HG02571 (cell line): ENCODE results near the gene MAML3.

Experiments
- ATAC-seq: cut with Tn5 transposase; IDR thresholded peaks from one replicate; pipeline ENCODE4 v1.9.1; 2021; ENCODE audit warnings: mild to moderate bottlenecking, moderate library complexity; ENCODE audit not compliant: unreplicated experiment

MAML3 gene

DNA sequence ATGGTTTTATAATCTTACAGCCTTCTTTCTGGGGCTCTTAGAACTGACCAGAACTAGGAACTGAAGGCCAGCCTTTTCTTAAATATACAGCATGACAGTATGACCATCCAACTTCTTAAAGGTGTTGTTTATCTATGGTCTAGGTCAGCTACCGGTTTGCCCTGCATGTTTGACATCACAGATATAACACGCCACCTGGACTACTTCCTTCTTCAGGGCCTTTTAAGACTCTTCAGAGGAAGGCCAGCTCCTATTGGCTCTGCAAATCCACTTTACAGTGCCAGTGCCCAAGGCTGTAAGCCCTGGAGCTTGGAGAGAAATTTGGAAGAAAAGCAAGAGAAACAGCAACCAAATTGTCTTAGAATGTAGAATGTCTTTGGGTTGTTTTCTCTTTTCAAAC, 302.9 kb downstream of the MAML3 start:
- no peak for ATAC-seq

DNA sequence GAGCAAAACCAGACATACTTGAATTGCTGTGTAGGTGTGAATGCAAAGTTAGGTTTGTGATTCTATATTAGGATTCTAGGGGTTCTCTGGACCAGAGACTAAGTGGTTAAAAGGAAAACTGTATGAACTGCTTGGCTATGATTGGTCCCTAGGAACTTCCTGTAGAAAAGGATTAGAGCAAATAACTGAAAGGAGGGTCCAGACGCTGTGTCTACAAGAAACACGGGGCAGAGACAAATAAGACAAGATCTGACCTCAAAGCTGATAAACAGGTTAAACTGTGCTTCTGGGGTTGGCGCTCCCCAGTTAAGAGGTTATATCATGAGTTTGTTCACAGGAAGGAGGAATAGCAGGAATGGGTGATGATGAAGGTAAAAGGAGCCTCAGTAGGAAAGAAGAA, 304.8 kb downstream of the MAML3 start:
- ATAC-seq, result no peak

DNA sequence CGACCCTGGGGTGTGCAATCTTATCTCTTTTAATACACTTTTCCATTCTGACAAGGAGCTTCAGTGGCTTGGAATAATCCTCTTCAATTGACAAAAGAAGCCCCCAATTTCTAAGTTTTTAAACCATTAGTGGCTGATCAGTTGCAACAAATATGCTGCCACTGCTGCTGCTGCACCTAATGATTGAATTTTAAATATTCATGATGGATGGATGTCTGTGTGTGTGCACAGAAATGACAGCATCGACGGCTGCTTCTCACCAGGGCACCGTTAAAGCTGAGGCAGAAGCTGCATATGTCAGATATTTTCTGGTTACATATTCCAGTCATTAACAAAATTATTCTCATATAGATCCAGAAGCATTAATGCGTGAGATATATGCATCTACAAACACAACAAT, 306.0 kb downstream of the MAML3 start:
- ATAC-seq, result no peak

DNA sequence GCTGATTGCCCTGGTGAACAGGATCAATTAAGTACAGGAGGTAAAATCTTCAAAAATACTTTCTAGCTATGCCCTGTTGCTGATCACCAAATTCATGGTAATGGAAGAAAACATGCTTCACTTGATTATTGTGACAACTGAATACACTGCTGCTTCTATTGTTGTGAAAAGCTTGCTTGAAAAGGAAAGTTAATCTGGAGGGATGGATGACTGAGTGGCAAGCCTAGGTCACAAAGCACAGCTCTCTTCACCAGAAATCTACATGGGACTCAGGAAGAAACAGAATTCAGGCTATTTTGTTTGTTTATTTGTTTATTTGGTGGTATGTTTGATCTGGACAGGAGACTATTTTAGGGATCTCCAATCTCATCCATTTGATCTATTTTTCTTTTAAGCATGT, 306.4 kb downstream of the MAML3 start:
- ATAC-seq, result no peak

DNA sequence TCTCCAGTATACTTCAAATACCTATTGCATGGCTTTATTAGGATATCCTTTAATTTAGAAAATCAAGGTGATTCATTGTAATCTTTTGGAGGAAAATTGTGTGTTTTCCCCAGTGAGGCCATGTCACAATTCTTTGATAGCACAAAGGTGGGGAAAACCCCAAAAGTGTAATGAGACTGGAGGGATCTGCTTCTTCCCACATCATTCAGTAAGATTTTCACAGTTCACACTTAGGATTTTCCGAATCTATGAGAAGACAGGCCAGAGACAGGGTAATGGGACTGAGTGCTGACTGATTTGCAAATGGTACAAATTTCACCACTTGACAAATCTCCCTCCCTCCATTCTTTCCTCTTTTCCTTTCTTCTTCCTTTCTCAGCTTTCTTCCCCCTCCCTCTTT, 307.2 kb downstream of the MAML3 start:
- no peak for ATAC-seq

DNA sequence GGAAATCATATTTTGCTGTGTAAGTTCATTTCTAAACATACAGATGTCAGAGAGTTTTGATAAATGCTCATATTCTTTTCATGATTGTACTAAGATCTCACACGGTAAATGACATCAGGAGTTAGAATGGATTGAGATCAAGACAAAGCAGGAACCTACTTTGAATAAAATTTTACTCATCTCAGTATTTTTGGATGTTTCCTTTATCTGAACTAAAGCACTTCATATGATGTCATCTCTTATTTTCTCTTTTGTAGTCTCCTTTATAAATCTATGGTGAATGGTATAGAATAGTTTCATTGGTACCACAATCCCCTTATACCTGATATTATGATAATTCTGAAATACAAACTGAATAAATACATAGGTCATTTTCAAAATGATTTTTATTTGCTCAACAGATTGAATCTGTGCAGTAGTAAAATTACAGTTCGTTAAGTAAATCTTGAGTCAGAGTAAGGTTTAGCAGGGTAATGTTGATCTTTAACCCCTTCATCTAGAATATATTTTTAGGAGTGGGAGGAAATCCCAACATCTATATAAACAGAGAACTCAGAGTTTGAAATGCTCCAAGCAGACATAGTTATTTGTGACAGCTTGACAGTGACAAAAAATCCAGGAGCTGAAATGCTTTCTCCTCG, 308.4 kb downstream of the MAML3 start:
- ATAC-seq, result no peak

DNA sequence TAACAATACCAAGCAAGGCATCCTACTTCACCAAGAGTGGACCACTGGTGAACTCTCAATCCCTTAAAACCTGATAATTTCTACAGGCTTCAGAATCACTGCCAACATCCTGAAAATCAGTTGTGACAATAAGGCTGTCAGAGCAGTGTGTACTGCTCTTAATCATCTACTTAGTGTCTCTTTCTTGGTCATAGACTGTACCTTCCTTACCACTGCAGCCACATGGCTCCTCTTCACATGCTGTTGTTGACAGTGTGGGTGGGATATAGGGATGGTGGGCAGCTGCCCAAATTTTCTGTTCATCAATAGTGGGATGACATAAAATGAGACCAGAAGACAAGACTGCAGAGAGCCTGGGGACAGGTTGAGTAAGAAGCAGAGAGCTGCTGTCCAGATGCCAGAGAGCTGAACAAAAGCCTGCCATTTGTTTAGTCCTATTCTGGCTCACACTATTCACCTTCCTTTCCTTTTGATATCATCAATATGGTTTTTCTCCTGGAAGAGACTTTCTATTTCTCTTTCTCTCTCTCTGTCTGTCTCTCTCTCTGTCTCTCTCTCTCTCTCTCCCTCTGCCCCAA, 309.4 kb downstream of the MAML3 start:
- ATAC-seq, result no peak

DNA sequence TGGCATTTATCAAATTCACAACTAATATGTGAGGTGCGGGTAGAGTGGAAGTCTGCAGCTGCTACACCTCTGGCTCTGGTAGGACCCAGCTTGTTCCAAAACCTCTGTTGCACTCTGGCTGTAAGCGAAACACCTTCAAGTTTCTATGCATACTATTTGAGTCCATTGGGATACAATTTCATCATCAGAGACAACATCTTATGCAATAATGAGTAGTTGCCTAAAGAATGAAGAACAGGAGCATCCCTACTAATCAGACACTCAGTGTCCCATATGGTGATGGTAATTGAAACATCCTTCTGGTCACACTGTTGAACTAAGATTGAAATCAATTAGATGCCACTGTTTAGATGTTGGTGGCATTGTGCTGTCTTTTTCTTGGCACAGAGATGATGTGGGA, 309.9 kb downstream of the MAML3 start:
- ATAC-seq, result no peak

DNA sequence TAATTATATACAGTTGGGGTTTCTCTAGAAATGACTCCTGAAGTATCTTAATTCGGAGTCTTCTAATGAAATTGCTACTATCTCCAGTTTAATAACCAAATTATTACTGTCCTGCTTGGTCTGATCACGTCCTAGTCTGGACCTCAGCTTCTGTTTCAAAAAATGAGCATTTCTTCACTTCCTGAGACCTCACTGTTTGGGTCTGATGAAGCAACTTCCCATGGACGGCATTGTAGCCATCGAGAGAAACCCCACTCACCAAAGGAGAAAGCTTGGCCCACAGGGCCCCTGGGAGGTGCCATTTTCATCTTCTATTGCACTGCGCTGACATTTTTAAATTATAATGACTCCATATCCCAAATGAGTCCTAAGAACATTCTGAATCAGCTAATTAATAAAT, 310.3 kb downstream of the MAML3 start:
- no peak for ATAC-seq

DNA sequence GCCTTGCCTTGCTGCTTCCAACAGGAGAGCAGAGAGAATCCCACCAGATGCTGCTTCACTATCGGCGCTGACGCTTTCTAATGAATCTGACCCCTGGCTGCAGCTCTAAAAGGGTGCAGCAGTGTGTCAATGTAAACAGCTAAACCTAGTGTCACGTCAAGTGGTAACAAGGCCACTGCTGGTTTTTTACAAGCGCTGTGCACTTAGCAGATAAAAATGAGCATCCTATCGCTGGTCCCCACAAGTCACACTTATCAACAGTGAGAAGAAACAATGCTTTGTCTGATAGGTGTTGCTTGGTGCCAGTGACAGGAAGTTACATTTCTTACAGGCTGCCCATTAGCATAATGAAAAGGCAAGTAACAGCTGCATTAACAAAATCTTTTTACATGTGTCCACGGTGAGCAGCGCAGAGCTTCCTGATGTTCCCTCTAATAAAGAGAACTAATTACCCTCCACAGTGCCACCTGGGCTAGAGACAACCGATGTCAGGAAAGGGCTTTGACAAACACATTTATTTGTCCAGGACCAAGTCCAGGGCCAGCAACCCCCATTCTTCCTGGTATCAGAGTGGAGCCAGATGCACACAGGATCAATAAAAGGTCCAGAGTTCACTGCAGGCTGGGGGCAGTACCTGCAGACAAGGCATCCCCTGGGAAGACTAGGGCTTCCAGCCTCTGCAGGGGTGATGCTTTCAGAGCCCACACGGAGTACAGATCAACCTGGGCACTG, 312.4 kb downstream of the MAML3 start:
- ATAC-seq, result no peak

DNA sequence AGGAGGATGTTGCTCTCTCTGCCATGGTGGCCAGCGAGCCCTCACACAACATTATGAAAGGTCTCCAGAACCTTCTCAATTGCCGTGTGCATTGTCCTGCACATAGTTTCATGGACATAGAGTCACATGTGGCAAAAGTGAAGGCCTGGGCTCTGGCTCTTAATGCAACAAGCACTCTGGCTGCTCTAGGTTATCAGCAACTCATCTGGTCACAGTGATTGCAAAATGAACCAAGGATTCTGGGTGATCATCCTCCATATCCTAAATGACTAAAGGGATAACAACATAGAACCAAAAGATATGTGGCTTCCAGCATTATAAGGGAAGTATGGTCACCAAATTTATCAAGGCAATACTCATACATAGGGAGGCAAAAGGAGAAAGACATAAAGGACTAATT, 313.2 kb downstream of the MAML3 start:
- no peak for ATAC-seq

DNA sequence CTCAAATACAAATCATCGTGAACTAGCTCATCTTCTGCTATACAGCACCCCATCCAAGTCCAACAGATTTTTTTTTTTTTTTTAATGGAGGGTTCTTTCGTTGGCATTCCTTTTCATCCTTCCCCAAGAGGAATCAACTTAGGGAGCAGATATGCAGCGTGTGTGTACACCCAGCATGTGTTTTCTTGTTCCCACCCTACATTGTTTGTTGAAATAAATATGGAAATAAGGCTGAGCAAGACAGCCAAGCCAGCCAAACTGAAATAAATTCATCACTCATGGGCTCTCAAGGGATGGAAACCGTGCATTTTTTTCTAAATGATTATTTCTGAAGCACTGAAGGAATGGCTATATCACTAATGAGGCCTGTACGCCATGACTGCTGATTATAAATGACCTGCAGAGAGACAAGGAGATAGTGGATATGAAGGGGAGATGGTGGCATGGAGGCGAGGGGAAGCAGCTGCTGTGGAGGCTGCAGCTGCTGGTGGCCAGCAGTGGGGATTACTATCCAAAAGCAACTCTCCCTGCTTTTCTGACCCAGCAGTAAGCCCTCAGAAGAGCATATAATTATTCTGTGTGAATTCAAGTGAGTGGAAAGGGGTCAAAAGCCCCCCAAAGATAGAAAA, 314.5 kb downstream of the MAML3 start:
- ATAC-seq, result no peak

DNA sequence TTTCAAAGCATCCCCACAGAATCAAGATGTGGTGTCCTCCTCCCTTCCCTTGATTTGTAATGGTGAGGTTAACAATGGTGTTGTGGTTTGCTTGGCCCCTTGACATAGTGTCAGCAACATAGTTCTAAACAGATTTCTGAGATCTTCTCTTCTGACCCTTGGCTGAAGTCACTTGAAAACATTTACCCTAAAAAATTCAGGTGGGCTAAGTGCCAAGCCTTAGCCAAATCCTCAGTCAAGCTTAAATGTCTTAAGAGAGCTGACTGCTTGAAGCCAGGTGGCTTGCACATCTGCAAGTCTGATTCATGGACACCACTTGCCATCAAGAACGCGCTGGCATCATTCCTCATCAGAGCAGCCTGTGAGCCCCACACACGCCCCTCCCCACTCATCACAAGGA, 315.2 kb downstream of the MAML3 start:
- no peak for ATAC-seq

DNA sequence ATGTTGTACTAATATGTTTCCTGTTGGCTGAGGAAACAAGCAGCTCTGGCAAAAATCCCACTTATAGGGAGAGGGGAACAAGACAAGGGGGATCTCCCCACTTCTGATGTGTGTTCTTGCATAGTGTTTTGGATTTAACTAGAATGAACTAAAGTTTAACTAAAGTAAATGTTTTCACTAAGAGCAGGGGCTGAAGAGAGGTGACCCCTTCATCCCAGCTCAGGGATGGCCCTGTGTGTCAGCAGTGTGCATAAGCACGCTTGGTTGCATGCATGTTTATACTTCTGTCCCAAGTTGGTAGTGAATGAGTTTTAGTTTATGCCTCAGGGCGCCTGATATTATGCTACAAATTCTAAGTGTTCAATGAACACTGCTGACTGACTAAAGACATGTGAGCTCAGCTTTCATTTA, 319.0 kb downstream of the MAML3 start:
- no peak for ATAC-seq

DNA sequence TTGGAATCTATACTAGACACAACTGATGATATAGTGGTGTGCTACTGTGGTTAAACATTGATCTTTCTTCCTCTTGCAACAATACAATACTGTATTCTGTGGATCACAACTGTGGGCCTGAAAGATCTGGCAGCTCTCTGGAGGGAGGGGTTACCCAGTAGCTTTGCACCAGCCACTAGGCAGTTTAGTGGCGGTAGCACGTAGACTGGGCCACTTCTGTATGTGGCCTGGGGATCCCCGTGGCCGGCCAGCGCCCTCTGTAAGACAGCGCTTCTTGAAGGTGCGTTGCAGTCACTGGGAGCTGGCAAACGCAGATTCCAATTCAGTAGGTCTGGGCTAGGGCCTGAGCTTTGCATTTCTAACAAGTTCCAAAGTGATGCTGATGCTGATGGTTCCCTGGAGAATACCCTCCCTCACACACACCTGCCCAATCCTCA, 319.7 kb downstream of the MAML3 start:
- no peak for ATAC-seq

DNA sequence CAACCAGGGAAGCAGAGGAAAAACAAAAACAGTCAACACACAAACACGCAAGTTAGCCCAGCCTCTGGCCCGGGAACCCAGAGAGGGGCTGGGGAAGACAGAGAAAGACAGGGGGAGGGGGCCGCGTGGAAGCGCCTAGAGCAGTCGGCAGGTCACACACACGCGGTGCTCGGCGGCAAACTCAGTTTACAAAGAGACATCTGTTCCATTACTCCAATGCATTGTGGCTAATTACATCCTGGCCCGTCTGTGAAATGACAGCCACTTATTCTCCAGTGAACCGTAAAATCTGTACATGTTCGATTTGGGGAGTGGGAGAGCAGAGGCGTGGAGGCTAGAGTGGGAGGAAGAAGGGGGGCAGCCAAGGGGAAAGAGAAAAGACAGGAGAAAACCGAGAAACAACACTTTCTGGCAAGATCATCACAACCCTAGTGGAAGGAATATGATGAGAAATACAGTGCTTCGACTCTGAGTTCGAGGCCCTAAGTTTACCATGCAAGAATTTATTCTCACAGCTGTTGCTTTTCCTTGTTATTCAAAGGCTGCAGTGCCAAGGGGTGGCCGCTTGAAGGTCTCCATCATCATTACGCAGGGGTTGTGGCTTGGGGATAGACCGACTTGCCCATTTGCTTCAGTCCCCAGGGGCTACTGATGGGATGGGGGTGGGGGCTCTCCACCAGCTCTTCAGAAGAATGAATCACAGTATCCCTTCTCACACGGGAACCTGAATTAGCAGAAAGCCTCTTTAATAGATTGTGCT, 320.7 kb downstream of the MAML3 start:
- ATAC-seq, result no peak

DNA sequence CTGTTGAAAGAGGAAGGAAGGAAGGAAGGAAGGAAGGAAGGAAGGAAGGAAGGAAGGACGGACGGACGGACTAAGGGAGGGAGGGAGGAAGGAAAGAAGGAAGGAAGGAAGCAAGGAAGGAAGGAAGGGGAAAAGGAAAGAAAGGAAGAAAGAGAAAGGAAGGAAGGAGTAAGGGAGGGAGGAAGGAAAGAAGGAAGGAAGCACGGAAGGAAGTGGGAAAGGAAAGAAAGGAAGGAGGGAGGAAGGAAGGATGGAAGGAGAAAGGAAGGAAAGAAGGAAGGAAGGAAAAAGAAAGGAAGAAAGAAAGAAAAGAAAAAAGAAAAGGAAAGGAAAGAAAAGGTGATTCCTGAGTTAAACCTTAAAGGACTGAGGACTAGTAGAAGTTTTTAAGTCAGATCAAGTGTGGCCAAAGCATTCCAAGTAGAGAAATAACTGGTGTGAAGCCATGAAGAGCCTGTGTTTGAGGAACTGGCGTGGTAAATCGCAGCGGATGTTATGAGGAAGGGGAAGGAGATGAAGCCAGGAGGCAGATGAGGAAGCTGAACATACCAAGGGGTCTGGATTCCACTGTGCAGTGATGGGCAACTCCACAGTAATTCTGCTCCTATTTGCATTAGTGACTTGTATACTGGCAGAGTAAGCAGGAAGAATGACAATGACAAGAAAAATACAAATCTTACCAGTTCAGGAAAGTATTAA, 324.9 kb downstream of the MAML3 start:
- ATAC-seq, result no peak

DNA sequence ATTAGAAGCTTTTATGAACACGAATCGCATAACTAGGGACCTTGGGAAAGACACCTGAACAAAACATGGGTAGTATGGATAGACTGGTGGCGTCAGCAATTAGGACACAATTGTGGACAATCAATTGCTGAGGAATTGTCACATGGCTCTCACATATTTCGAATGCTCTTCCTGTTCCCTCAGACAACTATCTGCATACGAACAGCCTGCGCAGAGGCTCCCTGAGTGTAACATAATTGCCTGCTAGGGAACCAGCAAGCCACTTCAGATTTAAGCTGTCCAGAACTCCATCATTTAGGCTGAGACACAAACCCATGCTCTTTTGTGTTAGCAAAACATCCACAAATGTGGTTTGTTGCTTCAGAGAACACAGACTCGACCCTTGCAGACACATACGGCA, 327.6 kb downstream of the MAML3 start:
- no peak for ATAC-seq

DNA sequence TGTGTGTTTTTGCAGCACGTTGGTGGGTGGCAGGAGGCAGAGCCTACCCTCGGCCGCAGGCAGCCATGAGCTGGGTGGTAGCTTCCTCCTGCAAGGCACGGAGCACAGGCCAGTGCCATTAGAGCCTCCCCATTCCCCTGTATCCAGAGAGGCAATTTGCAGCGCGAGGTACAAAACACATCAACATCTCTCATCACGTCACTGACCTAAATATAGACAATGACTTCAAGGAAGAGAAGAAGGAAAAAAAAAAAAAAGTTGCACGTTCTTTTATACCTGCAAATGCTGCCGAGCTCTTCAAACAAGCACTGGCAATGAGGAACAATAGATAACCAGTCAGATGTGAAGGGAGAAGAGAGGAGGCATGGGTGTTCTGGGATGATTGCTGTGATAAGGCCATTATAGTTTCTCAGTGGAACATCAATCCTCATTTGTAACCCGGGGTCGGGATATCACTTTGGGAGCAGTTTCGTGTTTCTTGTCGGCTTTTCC, 328.4 kb downstream of the MAML3 start:
- ATAC-seq, result no peak

DNA sequence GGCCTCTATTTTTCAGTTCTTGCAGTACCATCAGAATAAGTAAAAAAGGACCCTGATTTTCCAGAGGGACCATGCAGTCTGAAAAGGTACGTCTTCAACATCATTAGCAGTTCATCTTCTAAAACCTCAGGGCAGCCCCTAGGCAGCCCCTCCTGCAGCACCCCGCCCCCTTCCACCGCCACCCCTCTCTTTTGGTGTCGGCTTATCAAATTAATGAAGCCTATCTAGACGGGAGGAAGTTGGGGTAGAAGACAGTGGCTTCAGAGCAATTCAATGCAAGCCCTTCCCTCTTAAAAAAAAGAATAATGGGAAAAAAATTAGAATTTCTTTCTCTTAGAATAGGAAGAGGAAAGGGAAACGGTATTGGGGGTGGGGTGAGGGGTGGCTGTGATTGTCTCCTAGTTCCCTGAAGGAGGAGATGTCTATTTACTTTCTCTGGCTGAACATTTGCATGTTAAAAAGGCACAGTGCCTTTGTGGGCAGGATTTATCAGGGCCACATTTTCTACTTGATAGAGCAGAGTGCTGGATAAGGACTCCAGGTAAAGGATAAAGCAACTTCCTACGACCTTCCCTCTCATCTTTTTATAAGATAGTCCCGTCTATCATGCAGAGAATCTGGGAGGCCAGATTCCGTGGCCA, 329.0 kb downstream of the MAML3 start:
- no peak for ATAC-seq
